HG03575 (cell line): Measurements from ENCODE around the gene CAP1.
"Not testable (repeated sequence)": the region's sequence is repeated elsewhere in the genome, so short reads cannot be mapped to it uniquely, and the experiment has no call there.

Experiments
- ATAC-seq: cut with Tn5 transposase; IDR thresholded peaks from one replicate; pipeline ENCODE4 v1.9.1; 2021; ENCODE audit not compliant: unreplicated experiment, insufficient number of reproducible peaks, low FRiP score; ENCODE audit errors: extremely low read depth

The CAP1 gene

GRCh38 chr1:40027647-40028046 is 12.9 kb upstream of the CAP1 start:
- no peak for ATAC-seq

DNA sequence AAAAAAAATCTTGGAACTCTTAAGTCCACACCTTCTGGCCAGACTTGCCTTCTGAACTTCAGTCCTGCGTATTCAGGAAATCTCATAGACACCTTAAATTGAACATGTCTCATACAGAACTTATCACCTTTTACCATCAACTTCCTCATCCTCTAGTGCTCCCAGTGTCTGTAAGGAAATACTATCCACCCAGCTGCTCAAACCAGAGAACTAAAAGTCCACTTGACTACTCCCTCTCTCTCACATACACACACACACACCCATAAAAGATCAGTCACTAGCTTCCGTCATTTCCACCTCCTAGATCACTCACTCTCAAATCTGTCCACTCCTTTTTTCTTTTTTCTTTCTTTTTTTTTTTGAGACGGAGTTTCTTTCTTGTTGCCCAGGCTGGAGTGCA is 10.9 kb upstream of the CAP1 start:
- no peak for ATAC-seq

DNA sequence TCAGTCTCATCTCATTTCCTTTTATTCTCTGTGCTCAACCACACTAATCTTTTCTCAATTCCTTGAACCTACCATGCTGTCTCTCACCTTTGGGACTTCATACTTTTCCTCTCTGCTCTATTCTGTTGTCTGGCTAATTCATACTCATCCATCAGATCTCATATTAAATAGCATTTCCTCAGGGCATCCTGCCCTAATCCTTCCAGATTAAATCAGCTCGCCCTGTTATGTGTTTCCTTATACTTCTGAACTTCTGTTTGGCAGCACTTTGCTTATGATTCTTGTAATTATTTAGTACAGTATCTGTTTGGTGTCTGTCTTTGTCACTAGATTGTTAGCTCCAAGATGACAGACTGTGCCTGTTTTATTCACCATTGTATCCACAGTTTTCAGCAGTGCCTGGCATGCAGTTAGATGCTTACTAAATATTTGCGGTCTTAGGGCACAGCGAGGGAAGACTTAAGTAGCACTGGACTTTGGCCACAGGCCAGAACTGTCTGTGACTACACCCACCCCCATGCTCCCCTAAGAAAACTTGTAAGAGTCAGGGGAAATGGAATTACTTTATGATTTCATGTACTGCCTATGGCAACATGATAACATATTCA is 9.9 kb upstream of the CAP1 start:
- no peak for ATAC-seq

GRCh38 chr1:40032240-40032891 is 8.2 kb upstream of the CAP1 start:
- ATAC-seq, result no peak

- no peak for ATAC-seq
These were observed 5.7 kb upstream of the CAP1 start for GRCh38 chr1:40034869-40035268.

- ATAC-seq, result no peak
These were observed 4.0 kb upstream of the CAP1 start for GRCh38 chr1:40036574-40036973.

DNA sequence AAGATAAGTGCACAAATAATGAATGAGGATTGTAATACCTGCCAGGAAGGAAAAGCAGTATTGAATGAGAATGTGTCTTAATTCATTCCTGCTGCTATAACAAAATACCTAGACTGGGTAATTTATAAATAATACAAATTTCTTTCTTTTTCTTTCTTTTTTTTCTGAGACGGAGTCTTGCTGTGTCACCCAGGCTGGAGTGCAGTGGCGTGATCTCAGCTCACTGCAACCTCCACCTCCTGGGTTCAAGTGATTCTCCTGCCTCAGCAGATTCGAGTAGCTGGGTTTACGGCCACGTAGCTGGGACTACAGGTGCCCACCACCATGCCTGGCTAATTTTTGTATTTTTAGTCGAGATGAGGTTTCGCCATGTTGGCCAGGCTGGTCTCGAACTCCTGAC is 3.3 kb upstream of the CAP1 start:
- ATAC-seq, result not testable (repeated sequence)

DNA sequence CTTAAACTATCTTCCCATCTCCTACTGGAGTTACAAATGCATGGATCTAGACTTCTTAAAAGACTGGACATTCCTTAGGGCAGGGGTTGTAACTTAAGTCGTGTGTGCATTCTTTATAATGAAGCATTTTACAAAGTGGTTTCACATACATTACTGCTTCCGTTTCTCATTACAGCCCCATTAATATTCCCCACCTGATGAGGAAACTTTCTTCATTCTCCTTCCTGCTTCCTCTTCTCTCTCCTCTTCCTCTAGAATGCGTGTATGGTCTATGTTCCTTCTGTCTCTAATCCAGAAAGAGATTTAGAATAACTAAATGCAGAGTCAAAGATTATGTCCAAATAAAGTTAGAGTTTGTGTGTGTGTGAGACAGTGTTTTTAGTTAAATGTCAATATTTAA is 1.8 kb upstream of the CAP1 start:
- no peak for ATAC-seq

DNA sequence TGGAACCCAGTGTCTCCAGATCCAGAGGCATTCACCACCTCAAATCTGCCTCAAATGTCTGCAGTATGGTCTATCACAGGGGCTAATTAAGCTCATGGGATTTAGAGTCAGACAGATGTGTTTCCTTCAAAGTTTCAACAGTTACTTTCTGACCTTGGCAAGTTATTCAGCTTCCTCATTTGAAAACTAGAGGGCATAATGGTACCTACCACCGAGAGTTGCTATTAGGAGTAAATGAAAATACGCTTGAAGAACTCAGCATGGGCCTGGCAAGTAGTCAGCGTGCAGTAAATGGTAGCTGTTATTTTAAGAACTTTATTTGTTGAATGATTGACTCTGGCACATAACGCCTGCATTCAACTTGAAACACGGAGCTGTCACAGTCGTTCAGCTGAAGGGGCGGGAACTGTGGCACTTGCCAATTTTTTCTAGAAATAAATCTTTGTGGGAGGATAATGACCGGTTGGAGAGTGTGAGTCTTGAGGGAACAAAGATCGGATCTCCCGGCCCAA is 1.2 kb upstream of the CAP1 start:
- no peak for ATAC-seq

DNA sequence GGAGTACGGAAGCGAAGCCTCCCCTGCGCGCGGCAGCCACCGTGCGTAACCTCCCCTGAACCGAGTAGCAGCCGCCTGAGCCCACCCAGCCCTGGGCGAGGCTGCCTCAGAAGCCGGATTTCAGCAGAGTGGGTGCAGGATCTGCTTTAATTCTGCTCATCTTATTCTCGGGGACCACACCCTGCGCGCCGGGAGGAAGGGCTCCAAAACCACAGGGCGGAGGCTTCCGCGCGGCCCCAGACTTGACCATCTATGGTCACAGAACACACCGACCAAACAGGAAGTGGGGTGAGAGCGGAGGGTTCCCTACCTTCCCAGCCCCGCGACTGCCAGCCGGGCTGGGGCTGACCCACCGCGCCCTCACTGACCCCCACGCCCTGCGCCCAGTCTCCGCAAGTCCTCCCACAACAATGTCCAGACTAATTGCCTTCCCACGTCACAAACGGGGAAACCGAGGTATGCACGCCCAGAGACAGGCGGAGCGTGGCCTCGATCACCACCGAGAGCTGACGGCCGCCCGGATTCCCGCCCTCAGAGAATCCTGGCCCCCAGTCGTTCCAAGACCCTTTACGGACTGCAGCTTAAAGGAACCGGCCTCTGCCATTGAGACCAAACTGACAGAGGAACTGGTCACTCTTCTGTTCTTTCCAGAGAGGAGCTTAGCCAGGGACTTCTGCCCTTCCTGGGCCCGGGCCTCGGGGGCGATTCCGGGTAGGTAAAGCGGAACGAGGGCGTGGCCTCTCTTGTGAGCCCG is 595 bp upstream of the CAP1 start:
- ATAC-seq, result no peak

- no peak for ATAC-seq
These were observed 923 bp downstream of the CAP1 start for GRCh38 chr1:40041466-40041838.

GRCh38 chr1:40042341-40042740 is 1.8 kb downstream of the CAP1 start:
- no peak for ATAC-seq

GRCh38 chr1:40044110-40044509 is 3.6 kb downstream of the CAP1 start:
- ATAC-seq, result no peak

DNA sequence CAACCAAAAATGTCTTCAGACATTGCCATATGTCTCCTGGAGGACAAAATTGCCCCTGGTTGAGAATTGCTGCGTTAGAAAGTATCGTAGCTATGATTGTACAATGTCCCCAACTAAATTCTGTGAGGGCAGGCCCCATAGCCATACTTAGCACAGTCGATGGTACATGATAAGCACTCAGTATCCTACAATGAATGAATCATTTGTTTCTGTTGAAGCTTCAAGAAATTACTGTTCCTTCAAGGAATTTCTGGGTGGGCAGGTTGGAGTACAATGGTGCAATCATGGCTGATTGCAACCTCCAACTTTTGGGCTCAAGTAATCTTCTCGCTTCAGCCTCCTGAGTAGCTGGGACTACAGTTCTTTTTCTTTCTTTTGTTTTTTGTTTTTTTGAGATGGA is 4.7 kb downstream of the CAP1 start:
- no peak for ATAC-seq

DNA sequence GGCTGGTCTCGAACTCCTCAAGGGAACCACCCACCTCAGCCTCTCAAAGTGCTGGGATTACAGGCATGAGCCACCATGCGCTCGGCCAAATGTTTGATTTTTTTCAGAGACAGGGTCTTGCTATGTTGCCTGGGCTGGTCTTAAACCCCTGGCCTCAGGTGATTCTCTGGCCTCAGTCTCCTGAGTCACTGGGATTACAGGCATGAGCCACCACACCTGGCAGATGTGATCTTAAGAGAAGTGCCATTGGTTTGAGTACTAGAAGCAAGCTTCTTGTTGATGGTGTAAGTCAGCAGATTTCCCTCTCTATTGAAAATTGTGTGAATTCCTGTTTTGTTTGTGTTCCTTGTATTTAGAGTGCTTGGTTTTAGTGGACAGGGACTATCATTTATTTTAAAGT is 5.2 kb downstream of the CAP1 start:
- no peak for ATAC-seq

- no peak for ATAC-seq
These were observed 6.7 kb downstream of the CAP1 start for GRCh38 chr1:40047276-40047675.

- ATAC-seq, result no peak
These were observed 7.2 kb downstream of the CAP1 start for GRCh38 chr1:40047769-40048168.

DNA sequence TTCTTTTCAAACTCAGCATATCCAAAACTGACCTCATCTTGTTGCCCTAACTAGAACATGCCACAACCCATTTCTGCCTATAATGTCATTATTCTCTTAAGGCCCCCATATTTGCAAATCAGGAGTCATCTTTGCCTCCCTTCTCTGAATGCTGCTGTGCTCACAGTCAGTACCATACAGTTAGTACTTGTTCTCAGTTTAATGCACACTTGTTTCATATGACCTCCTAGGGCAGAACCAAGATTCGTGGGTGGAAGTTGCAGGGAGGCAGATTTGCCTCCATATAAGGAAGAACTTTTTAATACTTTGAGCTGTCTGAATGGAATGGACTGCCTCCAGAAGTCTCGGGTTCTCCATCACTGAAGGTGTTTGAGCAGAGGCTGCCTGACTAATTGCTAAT is 9.2 kb downstream of the CAP1 start:
- ATAC-seq, result no peak

GRCh38 chr1:40050863-40051262 is 10.3 kb downstream of the CAP1 start:
- no peak for ATAC-seq

GRCh38 chr1:40053138-40053887 is 12.8 kb downstream of the CAP1 start:
- no peak for ATAC-seq
